AG04450 (cell line): ENCODE results near the gene KCP. TPM values are rescaled to one million over a fixed set of nuclear protein-coding genes. Genes with fewer than 3 reads are reported as not detected.

Source experiments
- CTCF ChIA-PET: fragments of 300-600, 350-600 bp; formaldehyde crosslinking; extraction: SDS; loops from one replicate; lab custom pipeline; 2022; ENCODE audit warnings: antibody characterized with exemption, inconsistent platforms; lab: Charles Lee
- POLR2A ChIA-PET: fragments of 350-600 bp; formaldehyde crosslinking; extraction: SDS; loops from one replicate; lab custom pipeline; 2021; ENCODE audit warnings: antibody characterized with exemption, inconsistent platforms; lab: Yijun Ruan, JAX
- DNase-seq: peaks from one replicate; pipeline ENCODE4 v3.0.0-alpha.2; 2011; ENCODE audit warnings: low read depth, low spot score
- H3K27ac ChIP-seq: one replicate; pipeline ENCODE4 v1.5.1; 2012; ENCODE audit warnings: low read depth, low read length, control low read depth
- H3K27me3 ChIP-seq: one replicate; pipeline ENCODE4 v1.6.0; 2012; ENCODE audit warnings: low read length; ENCODE audit not compliant: control insufficient read depth, insufficient read depth
- H3K4me3 ChIP-seq: 2 replicates; pipeline ENCODE4 v1.5.1; 2011; ENCODE audit warnings: mild to moderate bottlenecking, low read depth, low read length, control low read depth
- H3K9me3 ChIP-seq: 2 replicates; pipeline ENCODE4 v1.5.1; 2012; ENCODE audit warnings: low read length; ENCODE audit not compliant: control insufficient read depth, insufficient read depth
- polyA plus RNA-seq: library from polyadenylated mRNA; depleted of rRNA; stranded (reverse); fragments of >200 nt; gene quantifications from 2 replicates; pipeline ENCODE4 v1.2.3, GENCODE V29; 2011
- TF ChIP-seq, protein P1 (sequence below): IDR thresholded peaks from 2 replicates; pipeline ENCODE4 v1.5.1; 2011; ENCODE audit warnings: low read depth, low read length, control low read depth, inconsistent platforms

KCP gene
- polyA plus RNA-seq, 1 experiment: 0.04 TPM

DNA sequence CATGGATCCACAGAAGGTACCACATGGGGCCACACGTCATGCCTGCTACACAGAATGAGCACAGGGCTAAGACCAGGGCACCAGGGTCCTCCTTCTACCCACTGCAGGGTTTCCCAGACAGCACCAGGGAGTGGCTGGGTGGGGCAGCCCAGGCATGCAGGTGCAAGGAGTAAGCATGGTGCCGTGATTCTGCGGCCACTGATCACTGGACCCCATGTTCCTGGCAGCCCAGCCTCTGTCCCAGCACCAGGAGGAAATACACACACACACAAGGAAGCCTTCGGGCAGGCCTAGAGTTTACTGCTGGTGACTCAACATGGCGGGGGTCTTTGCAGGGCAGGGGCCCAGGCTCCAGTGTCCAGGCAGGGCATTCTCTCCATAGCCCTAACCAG lies 33.9 kb downstream of the KCP start:
- H3K4me3 ChIP-seq: no peak overlapping the region
- H3K9me3 ChIP-seq: no peaks in the 10 kb centered on the region
- CTCF ChIA-PET: no interaction called here
- peaks cover 21% of the 10 kb centered on the region for H3K27me3 ChIP-seq
- no peak overlapping the region for H3K27ac ChIP-seq
- TF ChIP-seq, protein P1, sequence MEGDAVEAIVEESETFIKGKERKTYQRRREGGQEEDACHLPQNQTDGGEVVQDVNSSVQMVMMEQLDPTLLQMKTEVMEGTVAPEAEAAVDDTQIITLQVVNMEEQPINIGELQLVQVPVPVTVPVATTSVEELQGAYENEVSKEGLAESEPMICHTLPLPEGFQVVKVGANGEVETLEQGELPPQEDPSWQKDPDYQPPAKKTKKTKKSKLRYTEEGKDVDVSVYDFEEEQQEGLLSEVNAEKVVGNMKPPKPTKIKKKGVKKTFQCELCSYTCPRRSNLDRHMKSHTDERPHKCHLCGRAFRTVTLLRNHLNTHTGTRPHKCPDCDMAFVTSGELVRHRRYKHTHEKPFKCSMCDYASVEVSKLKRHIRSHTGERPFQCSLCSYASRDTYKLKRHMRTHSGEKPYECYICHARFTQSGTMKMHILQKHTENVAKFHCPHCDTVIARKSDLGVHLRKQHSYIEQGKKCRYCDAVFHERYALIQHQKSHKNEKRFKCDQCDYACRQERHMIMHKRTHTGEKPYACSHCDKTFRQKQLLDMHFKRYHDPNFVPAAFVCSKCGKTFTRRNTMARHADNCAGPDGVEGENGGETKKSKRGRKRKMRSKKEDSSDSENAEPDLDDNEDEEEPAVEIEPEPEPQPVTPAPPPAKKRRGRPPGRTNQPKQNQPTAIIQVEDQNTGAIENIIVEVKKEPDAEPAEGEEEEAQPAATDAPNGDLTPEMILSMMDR: no peak
- POLR2A ChIA-PET: interaction anchor here (0.6 kb wide), 1 partner anchor 654 kb away, joined by 7 read pairs; no protein-coding TSS in a partner anchor
- DNase-seq: no peak

DNA sequence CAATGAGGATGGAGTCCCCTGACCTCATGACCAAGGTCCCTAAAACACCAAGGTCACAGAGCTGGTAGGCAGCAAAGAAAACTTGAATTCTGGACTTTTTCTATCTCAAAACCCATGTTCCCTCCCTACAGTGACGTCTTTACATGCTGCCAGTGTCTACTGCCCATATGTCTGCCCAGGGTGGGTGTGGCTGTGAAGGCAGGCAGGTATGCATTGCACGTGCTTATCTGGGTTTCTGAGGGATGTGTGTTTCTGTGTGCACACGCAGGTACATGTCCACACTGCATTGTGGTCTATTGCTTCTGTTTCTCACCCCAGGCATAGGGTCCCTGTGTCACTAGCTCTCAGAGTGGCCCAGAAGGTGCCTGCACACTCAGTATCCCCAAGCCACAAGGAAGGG lies 34.4 kb downstream of the KCP start:
- peaks cover 24% of the 10 kb centered on the region for H3K27me3 ChIP-seq
- ChIA-PET POLR2A (interaction anchor here (0.6 kb wide), 1 partner anchor 654 kb away, joined by 7 read pairs; no protein-coding TSS in a partner anchor), CTCF (no interaction called here)
- no peak overlapping the region for H3K27ac ChIP-seq
- TF ChIP-seq, protein P1: no peak
- no peak for DNase-seq
- H3K4me3 ChIP-seq: no peak overlapping the region
- no peaks in the 10 kb centered on the region for H3K9me3 ChIP-seq

DNA sequence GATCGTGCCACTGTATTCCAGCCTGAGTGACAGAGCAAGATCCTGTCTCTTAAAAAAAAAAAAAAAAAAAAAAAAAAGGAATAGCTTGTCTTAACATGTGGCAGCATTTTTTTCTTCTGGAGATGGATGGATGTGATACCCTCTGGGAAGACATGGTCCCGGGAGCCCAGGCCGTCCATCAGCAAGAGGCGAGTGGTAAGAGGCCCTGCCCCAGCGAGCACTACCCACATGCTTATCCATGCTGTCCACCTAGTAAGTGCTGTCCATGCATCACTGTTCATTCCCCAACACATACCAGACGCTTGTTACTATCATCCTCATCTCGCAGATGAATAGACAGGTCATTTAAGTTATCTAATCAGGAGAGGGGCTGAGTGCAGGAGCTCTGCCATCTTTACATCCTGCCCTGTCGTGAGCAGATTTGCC lies 35.0 kb downstream of the KCP start:
- TF ChIP-seq, protein P1: no peak
- H3K4me3 ChIP-seq: no peak overlapping the region
- H3K27ac ChIP-seq: no peak overlapping the region
- H3K9me3 ChIP-seq: no peaks in the 10 kb centered on the region
- peaks cover 29% of the 10 kb centered on the region for H3K27me3 ChIP-seq
- ChIA-PET POLR2A (interaction anchor here (0.6 kb wide), 1 partner anchor 48 kb away, joined by 3 read pairs; no protein-coding TSS in a partner anchor), CTCF (no interaction called here)
- DNase-seq: no peak

DNA sequence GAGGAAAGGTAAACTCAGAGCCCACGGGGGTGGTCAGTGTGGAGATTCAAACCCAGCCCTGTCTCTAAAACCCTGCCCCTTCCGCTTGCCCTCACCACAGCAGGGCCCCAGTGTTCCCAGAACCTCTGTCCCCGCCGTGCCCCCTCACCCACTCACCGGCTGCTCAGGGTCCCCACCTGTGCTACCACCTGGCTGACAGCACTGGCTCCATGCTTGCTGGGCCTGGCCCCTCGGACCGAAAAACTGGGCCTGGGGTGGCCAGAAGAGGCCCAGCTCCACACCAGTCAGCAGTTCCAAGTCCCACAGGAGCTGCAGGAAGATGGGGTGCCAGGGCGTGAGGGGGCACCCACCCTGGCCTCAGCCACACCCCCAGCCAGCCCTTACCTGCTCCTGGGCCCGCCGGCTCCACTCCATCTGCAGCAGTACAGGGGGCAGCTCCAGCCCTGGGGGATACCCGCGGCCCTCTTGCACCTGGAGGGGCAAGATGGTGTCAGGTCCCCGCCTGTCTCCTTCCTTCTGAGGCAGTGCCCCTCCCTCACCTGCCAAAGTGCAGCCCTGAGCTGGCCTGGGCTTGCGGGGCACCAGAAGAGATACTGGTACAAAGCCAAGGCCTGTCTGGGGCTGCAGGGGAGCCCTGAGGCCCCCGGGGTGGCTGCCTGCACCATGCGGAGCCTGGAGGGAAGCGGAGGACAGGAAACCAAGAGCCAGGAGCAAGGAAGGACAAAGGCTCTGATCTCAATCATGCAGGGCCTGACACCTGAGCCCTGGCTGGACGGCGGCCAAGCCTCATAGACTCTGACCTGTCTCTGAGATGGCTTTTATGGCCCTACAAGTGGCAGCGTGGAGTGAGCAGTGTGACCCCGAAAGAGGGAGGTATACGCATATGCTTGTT lies 36.1 kb downstream of the KCP start:
- ChIA-PET CTCF (interaction anchor here (0.6 to 1.2 kb wide), 2 partner anchors 9 to 12 kb away, joined by 3 to 7 read pairs; partner anchors contain the start of gene ATP6V1F), POLR2A (no interaction called here)
- H3K27me3 ChIP-seq: peaks cover 34% of the 10 kb centered on the region
- H3K27ac ChIP-seq: no peak overlapping the region
- TF ChIP-seq, protein P1: no peak
- no peaks in the 10 kb centered on the region for H3K9me3 ChIP-seq
- DNase-seq: no peak
- no peak overlapping the region for H3K4me3 ChIP-seq

DNA sequence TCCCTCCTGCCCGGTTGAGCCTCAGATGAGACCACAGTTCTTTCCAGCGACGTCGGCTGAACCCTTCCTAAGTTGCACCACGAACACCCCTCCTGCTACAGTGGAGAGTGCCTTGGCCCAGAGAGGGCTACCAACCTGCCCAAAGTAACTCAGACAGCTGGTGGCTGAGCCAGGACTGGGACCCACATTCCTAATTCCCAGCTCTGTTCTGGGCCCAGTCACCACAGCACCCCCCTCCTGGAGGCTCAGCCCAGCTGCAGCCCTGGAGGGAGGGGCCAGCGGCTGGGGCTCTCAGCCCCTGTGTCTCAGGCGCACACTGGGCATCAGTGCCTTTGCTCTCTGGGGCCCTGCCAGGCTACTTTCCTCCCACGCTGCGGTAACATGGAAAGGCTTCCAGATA lies 37.3 kb downstream of the KCP start:
- ChIA-PET CTCF (no interaction called here), POLR2A (interaction anchor here (1.1 kb wide), 1 partner anchor 699 kb away, joined by 10 read pairs; no protein-coding TSS in a partner anchor)
- DNase-seq: no peak
- H3K9me3 ChIP-seq: no peaks in the 10 kb centered on the region
- peaks cover 34% of the 10 kb centered on the region for H3K27me3 ChIP-seq
- TF ChIP-seq, protein P1: no peak
- H3K4me3 ChIP-seq: no peak overlapping the region
- no peak overlapping the region for H3K27ac ChIP-seq
